ENCODE data around the gene ERICH4. TPM values are rescaled to one million over a fixed set of nuclear protein-coding genes. Genes with fewer than 3 reads are reported as not detected.

Gene ERICH4
- total RNA-seq, 4 donors from 2014 or later, result not detected

- Histone ChIP-seq H3K9me3 (no peaks in the 10 kb centered on the region), H3K36me3 (peaks cover 0 to 30% of the 10 kb centered on the region in 2 donors), H3K27ac (no peak overlapping the region), H3K4me1 (peaks cover 21 to 31% of the 10 kb centered on the region in 2 donors), H3K27me3 (no peaks in the 10 kb centered on the region), H3K4me3 (no peak overlapping the region)
- no peak for TF ChIP-seq CTCF (IDR thresholded peaks at IDR 0.05 in 4 of 5, conservative IDR thresholded peaks at IDR 0.05 in 1 of 5)
- TF ChIP-seq POLR2A (IDR thresholded peaks at IDR 0.05), result no peak
- intact Hi-C loops (cut with DNase I; ENCODE audit: low total_unique reads), result loop anchor here (5.0 kb wide), 2 partner anchors 174 to 684 kb away; partner anchors contain the start of genes ACTMAP, HNRNPUL1 and SNRPA
- ATAC-seq, result no peak
- no peak for DNase-seq
- in situ Hi-C loops (cut with MboI; ENCODE audit: low sequenced_read_pairs in 4 of 4), result no loop called here
Observed at GRCh38 chr19:41435936-41436673, 6.9 kb upstream of the ERICH4 start.

GRCh38 chr19:41436674-41436951 lies 6.3 kb upstream of the ERICH4 start:
- DNase-seq (no peak), ATAC-seq (no peak)
- intact Hi-C loops (cut with DNase I; ENCODE audit: low total_unique reads), result loop anchor here (5.0 kb wide), 2 partner anchors 174 to 684 kb away; partner anchors contain the start of genes ACTMAP, HNRNPUL1 and SNRPA
- in situ Hi-C loops (cut with MboI; ENCODE audit: low sequenced_read_pairs in 4 of 4), result no loop called here
- Histone ChIP-seq H3K4me1 (peaks cover 16 to 26% of the 10 kb centered on the region in 2 donors), H3K27me3 (no peaks in the 10 kb centered on the region), H3K4me3 (no peak overlapping the region), H3K9me3 (no peaks in the 10 kb centered on the region), H3K36me3 (peaks cover 0 to 30% of the 10 kb centered on the region in 2 donors), H3K27ac (no peak overlapping the region)
- TF ChIP-seq CTCF (IDR thresholded peaks at IDR 0.05 in 4 of 5, conservative IDR thresholded peaks at IDR 0.05 in 1 of 5) (no peak), POLR2A (IDR thresholded peaks at IDR 0.05) (no peak)

- H3K27me3 ChIP-seq, result no peaks in the 10 kb centered on the region
- peaks cover 0 to 26% of the 10 kb centered on the region in 2 donors for H3K36me3 ChIP-seq
- no peak for ATAC-seq
- TF ChIP-seq CTCF (IDR thresholded peaks at IDR 0.05 in 4 of 5, conservative IDR thresholded peaks at IDR 0.05 in 1 of 5) (no peak), POLR2A (IDR thresholded peaks at IDR 0.05) (no peak)
- no peak overlapping the region for H3K4me3 ChIP-seq
- no peaks in the 10 kb centered on the region for H3K9me3 ChIP-seq
- in situ Hi-C loops (cut with MboI; ENCODE audit: low sequenced_read_pairs in 4 of 4) (no loop called here), intact Hi-C loops (cut with DNase I; ENCODE audit: low total_unique reads) (loop anchor here (2.0 to 5.0 kb wide), 3 partner anchors 113 to 686 kb away; partner anchors contain the start of genes ACTMAP, HNRNPUL1 and SNRPA)
- no peak for DNase-seq
- H3K4me1 ChIP-seq, result peaks cover 9 to 13% of the 10 kb centered on the region in 2 donors
- H3K27ac ChIP-seq, result no peak overlapping the region
Observed at GRCh38 chr19:41437944-41438574, 4.9 kb upstream of the ERICH4 start.

GRCh38 chr19:41439441-41440222 lies 3.3 kb upstream of the ERICH4 start, which contains the start of gene DMAC2:
Gene DMAC2 (minus strand): TSS chr19:41439912. CDS start chr19:41439899, 13 bp downstream.
- Histone ChIP-seq H3K36me3 (peaks cover 0 to 19% of the 10 kb centered on the region in 2 donors), H3K27me3 (no peaks in the 10 kb centered on the region), H3K27ac (peak within 1 kb of the TSS; percentile 91 to 95 (median 93)), H3K4me1 (peaks cover 9 to 13% of the 10 kb centered on the region in 2 donors), H3K4me3 (peak within 1 kb of the TSS; percentile 71 to 84 (median 82)), H3K9me3 (no peaks in the 10 kb centered on the region)
- in situ Hi-C loops (cut with MboI; ENCODE audit: low sequenced_read_pairs in 4 of 4) (loop anchor here in 1 of 4 donors (10.0 kb wide), 1 partner anchor 125 kb away; no protein-coding TSS in a partner anchor), intact Hi-C loops (cut with DNase I; ENCODE audit: low total_unique reads) (loop anchor here (1.0 to 10.0 kb wide), 6 partner anchors 42 to 687 kb away; partner anchors contain the start of genes ACTMAP, BCKDHA, EXOSC5 and HNRNPUL1)
- DNase-seq (peak; percentile 97 to 98), ATAC-seq (peak; percentile 99)
- TF ChIP-seq CTCF (IDR thresholded peaks at IDR 0.05 in 4 of 5, conservative IDR thresholded peaks at IDR 0.05 in 1 of 5), result peak; percentile 29 to 66 (median 38)
- peak; percentile 65 to 74 for TF ChIP-seq POLR2A (IDR thresholded peaks at IDR 0.05)

Measured in gastrocnemius medialis (tissue), 4 donors.